VCaP (cell line): ENCODE measurements around the gene BDH1.
A peak's percentile ranks its signal among the peaks of the same experiment; 100 is the strongest.
"Not testable (repeated sequence)": the region's sequence is repeated elsewhere in the genome, so short reads cannot be mapped to it uniquely, and the experiment has no call there.

ENCODE experiments used
- H3K27ac ChIP-seq: fragments of 450-650 bp; 2 replicates; pipeline ENCODE4 v1.5.1; 2017
- CTCF ChIP-seq: fragments of 450-650 bp; conservative IDR thresholded peaks from 2 replicates; pipeline ENCODE4 v1.5.1; 2017; ENCODE audit warnings: mild to moderate bottlenecking, moderate library complexity

The BDH1 gene

GRCh38 chr3:197555281-197556261 lies at the start of gene BDH1:
Gene BDH1, minus strand, starts transcription at chr3:197555968. Its CDS starts 9,525 bp downstream, at chr3:197546443.
- H3K27ac ChIP-seq = peak within 1 kb of the TSS; percentile 90
- TF ChIP-seq CTCF = no peak

GRCh38 chr3:197603317-197603933 lies 47.7 kb upstream of the BDH1 start:
- TF ChIP-seq CTCF = no peak
- no peak overlapping the region for H3K27ac ChIP-seq

- H3K27ac ChIP-seq = not testable (repeated sequence)
Measured at GRCh38 chr3:197602351-197602750, 46.6 kb upstream of the BDH1 start.

- not testable (repeated sequence) for H3K27ac ChIP-seq
Measured at GRCh38 chr3:197601566-197601840, 45.7 kb upstream of the BDH1 start.

- no peak overlapping the region for H3K27ac ChIP-seq
- no peak for TF ChIP-seq CTCF
Measured at GRCh38 chr3:197600796-197601565, 45.2 kb upstream of the BDH1 start.

GRCh38 chr3:197599089-197599765 lies 43.5 kb upstream of the BDH1 start:
- peak overlapping the region; percentile 62 for H3K27ac ChIP-seq
- peak; percentile 92 for TF ChIP-seq CTCF

- no peak for TF ChIP-seq CTCF
- H3K27ac ChIP-seq = no peak overlapping the region
Measured at GRCh38 chr3:197598404-197598980, 42.7 kb upstream of the BDH1 start.

GRCh38 chr3:197597335-197597734 lies 41.6 kb upstream of the BDH1 start:
- TF ChIP-seq CTCF = no peak
- no peak overlapping the region for H3K27ac ChIP-seq
